HCT116 (cell line): ENCODE data around the gene BLCAP. TPM values are rescaled to one million over a fixed set of nuclear protein-coding genes. Genes with fewer than 3 reads are reported as not detected.

ENCODE experiments used
- ATAC-seq: fragments of 200-7000 bp; cut with Tn5 transposase; 2 replicates; pipeline ENCODE4 v1.9.1; 2020; ENCODE audit warnings: mild to moderate bottlenecking, moderate library complexity
- BruUV-seq: library from RNA; stranded (reverse); fragments of 400-500 nt; replicated peaks from 2 replicates; lab custom pipeline; 2021; lab: Mats Ljungman, UMichigan
- CTCF ChIA-PET: fragments of 300-600 bp; sonication (Branson Sonifier 250); formaldehyde crosslinking; loops from one replicate; lab custom pipeline; 2021; ENCODE audit warnings: antibody characterized with exemption; lab: Charles Lee
- POLR2A ChIA-PET: fragments of 300-600, 350-600 bp; sonication (Branson Sonifier 250); formaldehyde crosslinking; loops from one replicate; lab custom pipeline; 2021; ENCODE audit warnings: antibody characterized with exemption; lab: Charles Lee
- RAD21 ChIA-PET, 2 experiments: fragments of 300-600 bp; sonication (Branson Sonifier 250); formaldehyde crosslinking; loops; one replicate each; lab custom pipeline; 2023; ENCODE audit warnings: low total read pairs in 2 of 2; ENCODE audit not compliant: uncharacterized antibody in 2 of 2, unreplicated experiment in 2 of 2, low non-redundant PET in 1 of 2; lab: Charles Lee
- DNase-seq: peaks from one replicate; pipeline ENCODE4 v3.0.0-alpha.2; 2010; ENCODE audit warnings: low read depth, low spot score
- H2AFZ ChIP-seq: fragments of 200-600 bp; shearing (Covaris generic), sonication (generic); 2 replicates; pipeline ENCODE4 v1.6.1; 2017; ENCODE audit warnings: low read depth, mixed run types, mixed read lengths, antibody characterized with exemption, low read length; ENCODE audit not compliant: poor library complexity, severe bottlenecking
- H3K27ac ChIP-seq: 2 replicates; pipeline ENCODE4 v1.5.1; 2012; ENCODE audit warnings: low read depth, low read length
- H3K27me3 ChIP-seq: fragments of 200-600 bp; sonication (generic); 2 replicates; pipeline ENCODE4 v1.6.1; 2016; ENCODE audit warnings: mixed run types, low read length, mixed read lengths; ENCODE audit not compliant: insufficient read depth
- H3K36me3 ChIP-seq, 2 experiments: fragments of 200-500 bp in 1 of 2; fragments of 200-600 bp in 1 of 2; sonication (Bioruptor generic) in 1 of 2; sonication (generic) in 1 of 2; 2 replicates each; pipeline versions ENCODE4 v1.5.1 to v1.6.1; 2014 to 2016; ENCODE audit warnings: low read length in 2 of 2, inconsistent platforms in 1 of 2, mixed read lengths in 1 of 2, mixed run types in 1 of 2; ENCODE audit not compliant: insufficient read depth in 2 of 2, control insufficient read depth in 1 of 2
- H3K4me1 ChIP-seq, 2 experiments: fragments of 200-600 bp in 1 of 2; sonication (generic) in 1 of 2; 2 replicates each; pipeline versions ENCODE4 v1.5.1 to v1.6.1; 2012 to 2017; ENCODE audit warnings: low read length in 2 of 2, inconsistent platforms in 1 of 2, mild to moderate bottlenecking in 1 of 2, mixed read lengths in 1 of 2, mixed run types in 1 of 2, moderate library complexity in 1 of 2; ENCODE audit not compliant: insufficient read depth in 2 of 2, control insufficient read depth in 1 of 2
- H3K4me2 ChIP-seq: fragments of 200-600 bp; sonication (generic); 2 replicates; pipeline ENCODE4 v1.6.1; 2017; ENCODE audit warnings: mixed run types, low read length, mixed read lengths
- H3K4me3 ChIP-seq, 2 experiments: fragments of 200-600 bp in 1 of 2; sonication (generic) in 1 of 2; replicated peaks in 1 of 2; 2 replicates each; pipeline ENCODE4 v1.5.1; 2011 to 2016; ENCODE audit warnings: low read length in 2 of 2, control low read depth in 1 of 2, low read depth in 1 of 2, mild to moderate bottlenecking in 1 of 2, mixed read lengths in 1 of 2, mixed run types in 1 of 2
- H3K79me2 ChIP-seq: fragments of 200-600 bp; sonication (generic); 2 replicates; pipeline ENCODE4 v1.6.1; 2017; ENCODE audit warnings: mild to moderate bottlenecking, mixed run types, low read length, moderate library complexity, mixed read lengths; ENCODE audit not compliant: insufficient read depth
- H3K9ac ChIP-seq: fragments of 200-600 bp; sonication (generic); 2 replicates; pipeline ENCODE4 v1.6.1; 2016; ENCODE audit warnings: low read length, mixed read lengths
- H3K9me2 ChIP-seq: fragments of 200-600 bp; sonication (generic), shearing (Covaris generic); 2 replicates; pipeline ENCODE4 v1.6.1; 2017; ENCODE audit warnings: mixed run types, mild to moderate bottlenecking, moderate library complexity; ENCODE audit not compliant: insufficient read depth
- H3K9me3 ChIP-seq, 2 experiments: fragments of 200-500 bp in 1 of 2; fragments of 200-600 bp in 1 of 2; sonication (Bioruptor generic) in 1 of 2; sonication (generic) in 1 of 2; 2 replicates each; pipeline ENCODE4 v1.6.1; 2014 to 2017; ENCODE audit warnings: low read length in 2 of 2, mixed read lengths in 2 of 2, inconsistent platforms in 1 of 2, low read depth in 1 of 2, mild to moderate bottlenecking in 1 of 2, mixed run types in 1 of 2, moderate library complexity in 1 of 2; ENCODE audit not compliant: control insufficient read depth in 1 of 2, insufficient read depth in 1 of 2
- H4K20me1 ChIP-seq: fragments of 200-600 bp; sonication (generic), shearing (Covaris generic); 2 replicates; pipeline ENCODE4 v1.6.1; 2017; ENCODE audit warnings: mixed run types, mild to moderate bottlenecking, moderate library complexity; ENCODE audit not compliant: insufficient read depth
- ATF3 ChIP-seq: IDR thresholded peaks from 2 replicates; pipeline ENCODE4 v1.6.1; 2012
- EZH2phosphoT487 ChIP-seq: fragments of 200-600 bp; IDR thresholded peaks from 2 replicates; pipeline ENCODE4 v1.6.1; 2018; ENCODE audit warnings: antibody characterized with exemption, borderline replicate concordance
- FOSL1 ChIP-seq: IDR thresholded peaks from 2 replicates; pipeline ENCODE4 v1.6.1; 2012; ENCODE audit warnings: low read depth
- JUND ChIP-seq: IDR thresholded peaks from 2 replicates; pipeline ENCODE4 v1.6.1; 2012
- POLR2AphosphoS5 ChIP-seq: IDR thresholded peaks from 2 replicates; pipeline ENCODE4 v1.6.1; 2011; ENCODE audit warnings: mild to moderate bottlenecking, low read depth, low read length, moderate library complexity
- SIN3A ChIP-seq: IDR thresholded peaks from 2 replicates; pipeline ENCODE4 v1.6.1; 2012; ENCODE audit warnings: low read depth
- SRF ChIP-seq: IDR thresholded peaks from 2 replicates; pipeline ENCODE4 v1.6.1; 2012; ENCODE audit warnings: low read depth
- ZBTB33 ChIP-seq: IDR thresholded peaks from 2 replicates; pipeline ENCODE4 v1.6.1; 2011; ENCODE audit warnings: mild to moderate bottlenecking, low read length, moderate library complexity; ENCODE audit not compliant: insufficient replicate concordance; ENCODE audit errors: extremely low read depth
- ZFX ChIP-seq: fragments of 450-650 bp; IDR thresholded peaks from 2 replicates; pipeline ENCODE4 v1.6.1; 2017
- ZNF274 ChIP-seq: fragments of 200-500 bp; sonication (Bioruptor generic); IDR thresholded peaks from 2 replicates; pipeline ENCODE4 v1.6.1; 2014; ENCODE audit warnings: mild to moderate bottlenecking, low read depth, low read length, inconsistent platforms
- intact Hi-C: fragments of 100-400 bp; cut with micrococcal nuclease; formaldehyde crosslinking; loops from 2 replicates; pipeline ENCODE4 v1.10.0; 2022
- total RNA-seq: library from RNA; stranded (reverse); gene quantifications from one replicate; pipeline ENCODE4 v1.2.1, GENCODE V29; 2021; ENCODE audit not compliant: unreplicated experiment

BLCAP gene
- total RNA-seq, 1 experiment from 2014 or later: 27.5 TPM

DNA sequence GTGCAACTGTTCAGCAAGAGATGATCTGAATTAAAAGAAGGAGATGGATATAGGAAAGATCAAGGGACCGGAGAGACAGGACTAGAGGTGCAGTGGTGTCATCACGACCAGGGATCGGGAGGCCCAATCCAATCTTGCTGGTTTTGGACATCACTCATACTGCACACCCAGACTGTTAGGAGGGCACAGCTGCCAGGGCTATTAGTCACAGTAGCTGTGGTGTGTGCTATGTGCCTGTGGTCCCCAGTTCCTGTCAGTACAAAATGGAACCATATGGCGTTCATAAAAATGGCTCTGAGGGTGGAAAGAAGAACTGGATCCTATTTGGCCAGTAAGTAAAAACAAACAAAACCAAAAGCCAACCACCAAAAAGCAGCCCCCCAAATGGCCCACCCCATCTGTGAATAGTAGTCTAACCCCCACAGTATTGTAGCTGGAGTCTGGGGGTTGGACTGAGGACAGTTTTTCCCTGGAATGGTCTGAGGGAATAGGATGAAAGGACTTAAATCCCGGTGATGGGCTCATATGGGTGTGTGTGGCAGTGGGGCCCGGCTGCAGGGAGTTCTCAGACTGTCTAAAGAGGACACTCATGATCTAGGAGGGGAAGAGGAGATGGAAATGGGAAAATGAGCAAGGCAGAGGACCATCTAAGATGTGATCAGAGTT lies 15.9 kb downstream of the BLCAP start:
- H3K27me3 ChIP-seq: no peaks in the 10 kb centered on the region
- no TSS peak for BruUV-seq
- no peak overlapping the region for H3K27ac ChIP-seq
- no peaks in the 10 kb centered on the region for H4K20me1 ChIP-seq
- ATAC-seq (no peak), DNase-seq (no peak)
- no peak overlapping the region for H3K4me2 ChIP-seq
- no peak overlapping the region for H3K9ac ChIP-seq
- POLR2A ChIA-PET: no interaction called here
- no peaks in the 10 kb centered on the region for H3K9me3 ChIP-seq
- intact Hi-C loops: no loop called here
- no peaks in the 10 kb centered on the region for H3K9me2 ChIP-seq
- H3K36me3 ChIP-seq: no peaks in the 10 kb centered on the region; a peak in 1 of 4 replicates
- H3K4me1 ChIP-seq: no peaks in the 10 kb centered on the region
- TF ChIP-seq FOSL1 (no peak), ZFX (no peak), SRF (no peak), JUND (no peak), ZNF274 (no peak), EZH2phosphoT487 (no peak), ATF3 (no peak), SIN3A (no peak), POLR2AphosphoS5 (no peak), ZBTB33 (no peak)
- TF ChIP-seq, all 23 proteins: peak for 0
- no peak overlapping the region for H2AFZ ChIP-seq
- CTCF ChIA-PET: no interaction called here
- H3K79me2 ChIP-seq: no peaks in the 10 kb centered on the region; the same call in 1 of the 2 replicates
- H3K4me3 ChIP-seq: no peak overlapping the region
- RAD21 ChIA-PET: no interaction called here
